T-helper 2 cell (primary cell): Measurements from ENCODE around the gene HLA-DOB.
"Not testable (repeated sequence)": the region's sequence is repeated elsewhere in the genome, so short reads cannot be mapped to it uniquely, and the experiment has no call there.

ENCODE experiments used
- DNase-seq, 5 experiments: peaks; one replicate each; pipeline versions ENCODE4 v3.0.0 to v3.0.0-alpha.2; 2012 to 2022

HLA-DOB gene

GRCh38 chr6:32807020-32807580 lies 9.7 kb downstream of the HLA-DOB start:
- peak in 1 of 5 experiments; percentile 17 for DNase-seq

- not testable (repeated sequence) for DNase-seq
Observed at GRCh38 chr6:32805404-32805803, 11.4 kb downstream of the HLA-DOB start.

GRCh38 chr6:32803416-32803815 lies 13.4 kb downstream of the HLA-DOB start:
- no peak for DNase-seq

GRCh38 chr6:32799740-32800139 lies 17.1 kb downstream of the HLA-DOB start:
- DNase-seq: no peak

- DNase-seq: peak in 1 of 5 experiments; percentile 33
Observed at GRCh38 chr6:32799168-32799567, 17.6 kb downstream of the HLA-DOB start.

- DNase-seq: peak; percentile 46 to 71 (median 66)
Observed at GRCh38 chr6:32796848-32797776, 19.7 kb downstream of the HLA-DOB start.

GRCh38 chr6:32794510-32794909 lies 22.3 kb downstream of the HLA-DOB start:
- DNase-seq: no peak

GRCh38 chr6:32792901-32793435 lies 23.8 kb downstream of the HLA-DOB start:
- DNase-seq: no peak

- DNase-seq: no peak
Observed at GRCh38 chr6:32790306-32790705, 26.5 kb downstream of the HLA-DOB start.

- peak in 2 of 5 experiments; percentile 12 to 50 for DNase-seq
Observed at GRCh38 chr6:32785781-32786533, 30.8 kb downstream of the HLA-DOB start.

GRCh38 chr6:32782923-32783322 lies 33.9 kb downstream of the HLA-DOB start:
- DNase-seq: not testable (repeated sequence)

GRCh38 chr6:32779036-32779435 lies 37.8 kb downstream of the HLA-DOB start:
- no peak for DNase-seq

GRCh38 chr6:32775071-32775470 lies 41.7 kb downstream of the HLA-DOB start:
- no peak for DNase-seq

- no peak for DNase-seq
Observed at GRCh38 chr6:32774426-32774825, 42.4 kb downstream of the HLA-DOB start.

- DNase-seq: no peak
Observed at GRCh38 chr6:32772656-32773055, 44.1 kb downstream of the HLA-DOB start.

GRCh38 chr6:32764048-32764447 lies 52.8 kb downstream of the HLA-DOB start:
- no peak for DNase-seq

- peak in 1 of 5 experiments; percentile 24 for DNase-seq
Observed at GRCh38 chr6:32763421-32763820, 53.4 kb downstream of the HLA-DOB start, which contains the start of gene HLA-DQB2. HLA-DQB2 (minus strand) TSS chr6:32763532; CDS start chr6:32763470, 62 bp downstream.
